Mucosa of stomach (tissue), 1 donor: Measurements from ENCODE around the gene MEIS2.
"Not testable (repeated sequence)": the region's sequence is repeated elsewhere in the genome, so short reads cannot be mapped to it uniquely, and the experiment has no call there.

Experiments used
- H3K27me3 ChIP-seq: one replicate; pipeline ENCODE4 v1.7.0; 2013; ENCODE audit warnings: mild to moderate bottlenecking, low read length; ENCODE audit not compliant: control insufficient read depth, insufficient read depth
- H3K36me3 ChIP-seq: one replicate; pipeline ENCODE4 v1.7.0; 2013; ENCODE audit warnings: low read length; ENCODE audit not compliant: control insufficient read depth, insufficient read depth
- H3K4me1 ChIP-seq: one replicate; pipeline ENCODE4 v1.7.0; 2013; ENCODE audit warnings: mild to moderate bottlenecking, low read length; ENCODE audit not compliant: control insufficient read depth, insufficient read depth
- H3K4me3 ChIP-seq: one replicate; pipeline ENCODE4 v1.7.0; 2013; ENCODE audit warnings: low read length
- H3K9ac ChIP-seq: one replicate; pipeline ENCODE4 v1.7.0; 2013; ENCODE audit warnings: mild to moderate bottlenecking, low read length, moderate library complexity
- H3K9me3 ChIP-seq: one replicate; pipeline ENCODE4 v1.7.0; 2013; ENCODE audit warnings: mild to moderate bottlenecking, low read length, moderate library complexity; ENCODE audit not compliant: control insufficient read depth
- donor health status: Pancreatic carcinoma.

MEIS2 gene

GRCh38 chr15:37004373-37004869 is 95.9 kb downstream of the MEIS2 start:
- Histone ChIP-seq H3K27me3 (no peaks in the 10 kb centered on the region), H3K4me1 (no peaks in the 10 kb centered on the region), H3K9ac (no peak overlapping the region), H3K4me3 (no peak overlapping the region), H3K36me3 (no peaks in the 10 kb centered on the region), H3K9me3 (no peaks in the 10 kb centered on the region)

- no peak overlapping the region for H3K4me3 ChIP-seq
- no peaks in the 10 kb centered on the region for H3K9me3 ChIP-seq
- no peaks in the 10 kb centered on the region for H3K4me1 ChIP-seq
- H3K27me3 ChIP-seq = no peaks in the 10 kb centered on the region
- no peak overlapping the region for H3K9ac ChIP-seq
- no peaks in the 10 kb centered on the region for H3K36me3 ChIP-seq
Observed at GRCh38 chr15:37002041-37002672, 98.2 kb downstream of the MEIS2 start.

GRCh38 chr15:37001417-37001816 is 98.9 kb downstream of the MEIS2 start:
- H3K4me1 ChIP-seq = no peaks in the 10 kb centered on the region
- no peaks in the 10 kb centered on the region for H3K36me3 ChIP-seq
- no peak overlapping the region for H3K4me3 ChIP-seq
- H3K9ac ChIP-seq = no peak overlapping the region
- H3K9me3 ChIP-seq = no peaks in the 10 kb centered on the region
- no peaks in the 10 kb centered on the region for H3K27me3 ChIP-seq

GRCh38 chr15:36999778-37000177 is 100.6 kb downstream of the MEIS2 start:
- Histone ChIP-seq H3K9ac (no peak overlapping the region), H3K36me3 (no peaks in the 10 kb centered on the region), H3K4me1 (no peaks in the 10 kb centered on the region), H3K9me3 (no peaks in the 10 kb centered on the region), H3K4me3 (no peak overlapping the region), H3K27me3 (no peaks in the 10 kb centered on the region)

GRCh38 chr15:36996538-36997181 is 103.7 kb downstream of the MEIS2 start:
- no peak overlapping the region for H3K9ac ChIP-seq
- H3K4me3 ChIP-seq = no peak overlapping the region
- H3K9me3 ChIP-seq = no peaks in the 10 kb centered on the region
- no peaks in the 10 kb centered on the region for H3K27me3 ChIP-seq
- no peaks in the 10 kb centered on the region for H3K4me1 ChIP-seq
- no peaks in the 10 kb centered on the region for H3K36me3 ChIP-seq

GRCh38 chr15:36996121-36996520 is 104.2 kb downstream of the MEIS2 start:
- Histone ChIP-seq H3K36me3 (no peaks in the 10 kb centered on the region), H3K27me3 (no peaks in the 10 kb centered on the region), H3K4me3 (no peak overlapping the region), H3K9me3 (no peaks in the 10 kb centered on the region), H3K4me1 (no peaks in the 10 kb centered on the region), H3K9ac (no peak overlapping the region)

- Histone ChIP-seq H3K4me1 (no peaks in the 10 kb centered on the region), H3K27me3 (no peaks in the 10 kb centered on the region), H3K9me3 (no peaks in the 10 kb centered on the region), H3K4me3 (no peak overlapping the region), H3K36me3 (no peaks in the 10 kb centered on the region), H3K9ac (no peak overlapping the region)
Observed at GRCh38 chr15:36994790-36995189, 105.6 kb downstream of the MEIS2 start.

- no peak overlapping the region for H3K9ac ChIP-seq
- no peaks in the 10 kb centered on the region for H3K9me3 ChIP-seq
- H3K4me3 ChIP-seq = no peak overlapping the region
- H3K4me1 ChIP-seq = peaks cover 5% of the 10 kb centered on the region
- no peaks in the 10 kb centered on the region for H3K36me3 ChIP-seq
- no peaks in the 10 kb centered on the region for H3K27me3 ChIP-seq
Observed at GRCh38 chr15:36992454-36992853, 107.9 kb downstream of the MEIS2 start.

- Histone ChIP-seq H3K9me3 (peaks cover 4% of the 10 kb centered on the region), H3K27me3 (no peaks in the 10 kb centered on the region), H3K4me1 (peaks cover 5% of the 10 kb centered on the region), H3K9ac (no peak overlapping the region), H3K4me3 (no peak overlapping the region), H3K36me3 (no peaks in the 10 kb centered on the region)
Observed at GRCh38 chr15:36988947-36989346, 111.4 kb downstream of the MEIS2 start.

- Histone ChIP-seq H3K4me3 (no peak overlapping the region), H3K4me1 (no peaks in the 10 kb centered on the region), H3K36me3 (no peaks in the 10 kb centered on the region), H3K9me3 (peaks cover 4% of the 10 kb centered on the region), H3K9ac (no peak overlapping the region), H3K27me3 (no peaks in the 10 kb centered on the region)
Observed at GRCh38 chr15:36982430-36982829, 117.9 kb downstream of the MEIS2 start.

GRCh38 chr15:36980281-36980680 is 120.1 kb downstream of the MEIS2 start:
- not testable (repeated sequence) for H3K4me1 ChIP-seq, H3K9me3 ChIP-seq, H3K4me3 ChIP-seq, H3K27me3 ChIP-seq, H3K9ac ChIP-seq, H3K36me3 ChIP-seq

GRCh38 chr15:36978625-36979024 is 121.7 kb downstream of the MEIS2 start:
- no peaks in the 10 kb centered on the region for H3K4me1 ChIP-seq

More at GRCh38 chr15:36978625-36979024, 121.7 kb downstream of the MEIS2 start:
- no peaks in the 10 kb centered on the region for H3K9me3 ChIP-seq
- H3K36me3 ChIP-seq = no peaks in the 10 kb centered on the region
- H3K27me3 ChIP-seq = no peaks in the 10 kb centered on the region
- H3K4me3 ChIP-seq = no peak overlapping the region
- no peak overlapping the region for H3K9ac ChIP-seq
